ENCODE measurements around the gene MRPS6. TPM values are rescaled to one million over a fixed set of nuclear protein-coding genes. Genes with fewer than 3 reads are reported as not detected.
A peak's percentile ranks its signal among the peaks of the same experiment; 100 is the strongest.

MRPS6 gene
- polyA plus RNA-seq, 1 donor (not counting 4 experiments of a cell fraction or from before 2014, with no cell fraction given) = 41.5 TPM

GRCh38 chr21:34034369-34035014 lies 38.9 kb upstream of the MRPS6 start:
- H3K9ac ChIP-seq (ENCODE audit: control insufficient read depth, extremely low read depth, insufficient read depth, low read length) = no peak overlapping the region
- H2AFZ ChIP-seq (ENCODE audit: control insufficient read depth, low read length) = no peak overlapping the region
- dilution Hi-C loops (cut with MboI; ENCODE audit: extremely low pct_ligation_motif_present, low sequenced_read_pairs) = no loop called here
- DNase-seq (ENCODE audit: low read depth, low spot score) (no peak), FAIRE-seq (no peak)
- no peaks in the 10 kb centered on the region for H3K9me3 ChIP-seq (ENCODE audit: control insufficient read depth, low read depth, low read length)
- no peaks in the 10 kb centered on the region for H3K9me1 ChIP-seq (ENCODE audit: control insufficient read depth, extremely low read depth, insufficient read depth, low read length)
- no peak overlapping the region for H3K4me3 ChIP-seq (ENCODE audit: control insufficient read depth in 2 of 3, extremely low read depth in 1 of 3, insufficient read depth in 2 of 3, low read depth in 1 of 3, low read length in 3 of 3)
- no peaks in the 10 kb centered on the region for H3K79me2 ChIP-seq (ENCODE audit: control insufficient read depth, insufficient read depth, low read length)
- no peak overlapping the region for H3K4me2 ChIP-seq (ENCODE audit: control insufficient read depth, extremely low read depth, insufficient read depth, low read depth, low read length)
- no peak for TF ChIP-seq CTCF (optimal IDR thresholded peaks at IDR 0.05 in 1 of 3, IDR thresholded peaks at IDR 0.05 in 1 of 3, conservative IDR thresholded peaks at IDR 0.05 in 1 of 3; ENCODE audit: extremely low read depth in 1 of 3, insufficient read depth in 2 of 3, low read length in 3 of 3)
- TF ChIP-seq EZH2 (IDR thresholded peaks at IDR 0.05; ENCODE audit: low read length) = no peak
- peaks cover 30% of the 10 kb centered on the region for H3K4me1 ChIP-seq (ENCODE audit: control insufficient read depth, extremely low read depth, insufficient read depth, low read length)
- H3K27ac ChIP-seq (ENCODE audit: control insufficient read depth, insufficient read depth, low read length) = no peak overlapping the region
- no peaks in the 10 kb centered on the region for H3K36me3 ChIP-seq (ENCODE audit: control insufficient read depth in 2 of 2, extremely low read depth in 1 of 2, insufficient read depth in 2 of 2, low read length in 2 of 2)
- no peaks in the 10 kb centered on the region for H3K27me3 ChIP-seq (ENCODE audit: control insufficient read depth, extremely low read depth, insufficient read depth, low read length)
- H4K20me1 ChIP-seq (ENCODE audit: control insufficient read depth, extremely low read depth, insufficient read depth, low read length) = no peaks in the 10 kb centered on the region

- dilution Hi-C loops (cut with MboI; ENCODE audit: extremely low pct_ligation_motif_present, low sequenced_read_pairs) = no loop called here
- H3K4me2 ChIP-seq (ENCODE audit: control insufficient read depth, extremely low read depth, insufficient read depth, low read depth, low read length) = peak overlapping the region; percentile 65
- H3K79me2 ChIP-seq (ENCODE audit: control insufficient read depth, insufficient read depth, low read length) = no peaks in the 10 kb centered on the region
- H3K27me3 ChIP-seq (ENCODE audit: control insufficient read depth, extremely low read depth, insufficient read depth, low read length) = no peaks in the 10 kb centered on the region
- peak overlapping the region; percentile 65 for H3K27ac ChIP-seq (ENCODE audit: control insufficient read depth, insufficient read depth, low read length)
- FAIRE-seq = peak; percentile 91
- peak overlapping the region; percentile 69 for H2AFZ ChIP-seq (ENCODE audit: control insufficient read depth, low read length)
- no peaks in the 10 kb centered on the region for H4K20me1 ChIP-seq (ENCODE audit: control insufficient read depth, extremely low read depth, insufficient read depth, low read length)
- peak; percentile 87 for DNase-seq (ENCODE audit: low read depth, low spot score)
- H3K4me1 ChIP-seq (ENCODE audit: control insufficient read depth, extremely low read depth, insufficient read depth, low read length) = peaks cover 30% of the 10 kb centered on the region
- no peak for TF ChIP-seq CTCF (optimal IDR thresholded peaks at IDR 0.05 in 1 of 3, IDR thresholded peaks at IDR 0.05 in 1 of 3, conservative IDR thresholded peaks at IDR 0.05 in 1 of 3; ENCODE audit: extremely low read depth in 1 of 3, insufficient read depth in 2 of 3, low read length in 3 of 3)
- H3K9me3 ChIP-seq (ENCODE audit: control insufficient read depth, low read depth, low read length) = no peaks in the 10 kb centered on the region
- H3K36me3 ChIP-seq (ENCODE audit: control insufficient read depth in 2 of 2, extremely low read depth in 1 of 2, insufficient read depth in 2 of 2, low read length in 2 of 2) = no peaks in the 10 kb centered on the region
- H3K9ac ChIP-seq (ENCODE audit: control insufficient read depth, extremely low read depth, insufficient read depth, low read length) = no peak overlapping the region
- no peak overlapping the region for H3K4me3 ChIP-seq (ENCODE audit: control insufficient read depth in 2 of 3, extremely low read depth in 1 of 3, insufficient read depth in 2 of 3, low read depth in 1 of 3, low read length in 3 of 3)
- H3K9me1 ChIP-seq (ENCODE audit: control insufficient read depth, extremely low read depth, insufficient read depth, low read length) = no peaks in the 10 kb centered on the region
Observed at GRCh38 chr21:34035619-34036354, 37.6 kb upstream of the MRPS6 start.

Data from keratinocyte (primary cell).